Dendritic cell treated with granulocyte-macrophage colony-stimulating factor and Interleukin-4, amounts not matched to agents 40 ng/mL and 50 ng/mL, for 4 days (primary cell): ENCODE measurements around the gene PRSS36.
"Not testable (repeated sequence)": the region's sequence is repeated elsewhere in the genome, so short reads cannot be mapped to it uniquely, and the experiment has no call there.

ENCODE experiments used
- H3K27ac Mint-ChIP-seq: one replicate; pipeline ENCODE4 v1.8.0; 2022; ENCODE audit warnings: mild to moderate bottlenecking, mixed read lengths
- H3K27me3 Mint-ChIP-seq: one replicate; pipeline ENCODE4 v1.8.0; 2022; ENCODE audit warnings: mild to moderate bottlenecking, mixed read lengths
- H3K36me3 Mint-ChIP-seq: one replicate; pipeline ENCODE4 v1.8.0; 2022; ENCODE audit warnings: low read depth, mixed read lengths
- H3K4me1 Mint-ChIP-seq: one replicate; pipeline ENCODE4 v1.8.0; 2022; ENCODE audit warnings: low read depth, mixed read lengths
- H3K4me3 Mint-ChIP-seq: one replicate; pipeline ENCODE4 v1.8.0; 2022; ENCODE audit warnings: mild to moderate bottlenecking, moderate library complexity, mixed read lengths
- H3K9me3 Mint-ChIP-seq: one replicate; pipeline ENCODE4 v1.8.0; 2022; ENCODE audit warnings: mixed read lengths
- intact Hi-C: fragments of 100-400 bp; cut with micrococcal nuclease; formaldehyde crosslinking; loops from one replicate; pipeline ENCODE4 v1.15.0; 2022

PRSS36 gene

GRCh38 chr16:31100876-31101641 lies 48.8 kb downstream of the PRSS36 start:
- H3K27ac Mint-ChIP-seq, H3K27me3 Mint-ChIP-seq, H3K36me3 Mint-ChIP-seq, H3K4me3 Mint-ChIP-seq, H3K9me3 Mint-ChIP-seq, intact Hi-C loops: not testable (repeated sequence)
- peaks cover 11% of the 10 kb centered on the region for H3K4me1 Mint-ChIP-seq

- H3K9me3 Mint-ChIP-seq, result peaks cover 9% of the 10 kb centered on the region
- intact Hi-C loops, result loop anchor here (10.0 kb wide), 2 partner anchors 145 to 345 kb away; partner anchors contain the start of genes SETD1A and ZNF843
- H3K27ac Mint-ChIP-seq, result no peak overlapping the region
- H3K4me1 Mint-ChIP-seq, result peaks cover 14% of the 10 kb centered on the region
- no peaks in the 10 kb centered on the region for H3K27me3 Mint-ChIP-seq
- no peak overlapping the region for H3K4me3 Mint-ChIP-seq
- no peaks in the 10 kb centered on the region for H3K36me3 Mint-ChIP-seq
Measured at GRCh38 chr16:31099860-31100638, 49.8 kb downstream of the PRSS36 start.

- Mint-ChIP-seq H3K4me3 (peak within 1 kb of the TSS; percentile 88), H3K4me1 (peaks cover 37% of the 10 kb centered on the region), H3K9me3 (peaks cover under 1% of the 10 kb centered on the region), H3K27ac (peak within 1 kb of the TSS; percentile 83), H3K27me3 (no peaks in the 10 kb centered on the region), H3K36me3 (peaks cover 36% of the 10 kb centered on the region)
- intact Hi-C loops, result loop anchor here (1.0 to 10.0 kb wide), 5 partner anchors 20 to 350 kb away; partner anchors contain the start of genes HSD3B7, SETD1A, STX4 and ZNF646
Measured at GRCh38 chr16:31094424-31095120, 55.3 kb downstream of the PRSS36 start, which contains the start of gene VKORC1. TSS of gene VKORC1 (minus strand) at chr16:31094797. CDS start at chr16:31094729, 68 bp downstream.

- Mint-ChIP-seq H3K4me3 (peak overlapping the region; percentile 88), H3K36me3 (peaks cover 41% of the 10 kb centered on the region), H3K27ac (peak overlapping the region; percentile 83), H3K9me3 (no peaks in the 10 kb centered on the region), H3K4me1 (peaks cover 37% of the 10 kb centered on the region), H3K27me3 (no peaks in the 10 kb centered on the region)
- intact Hi-C loops, result loop anchor here (2.0 to 10.0 kb wide), 4 partner anchors 19 to 351 kb away; partner anchors contain the start of genes SETD1A, STX4, ZNF646 and ZNF668
Measured at GRCh38 chr16:31094088-31094423, 55.8 kb downstream of the PRSS36 start.

- H3K27ac Mint-ChIP-seq, result no peak overlapping the region
- intact Hi-C loops, result loop anchor here (10.0 kb wide), 2 partner anchors 138 to 352 kb away; partner anchors contain the start of genes SETD1A and ZNF843
Measured at GRCh38 chr16:31093132-31093703, 56.6 kb downstream of the PRSS36 start.

GRCh38 chr16:31092330-31092729 lies 57.5 kb downstream of the PRSS36 start:
- Mint-ChIP-seq H3K4me3 (no peak overlapping the region), H3K27ac (no peak overlapping the region), H3K4me1 (peaks cover 37% of the 10 kb centered on the region), H3K27me3 (no peaks in the 10 kb centered on the region), H3K9me3 (no peaks in the 10 kb centered on the region), H3K36me3 (peaks cover 58% of the 10 kb centered on the region)
- intact Hi-C loops, result loop anchor here (10.0 kb wide), 2 partner anchors 138 to 352 kb away; partner anchors contain the start of genes SETD1A and ZNF843

More at GRCh38 chr16:31093132-31093703, 56.6 kb downstream of the PRSS36 start:
- H3K4me1 Mint-ChIP-seq, result peaks cover 37% of the 10 kb centered on the region
- H3K27me3 Mint-ChIP-seq, result no peaks in the 10 kb centered on the region
- H3K36me3 Mint-ChIP-seq, result peaks cover 49% of the 10 kb centered on the region
- H3K9me3 Mint-ChIP-seq, result no peaks in the 10 kb centered on the region
- peak overlapping the region; percentile 44 for H3K4me3 Mint-ChIP-seq

- Mint-ChIP-seq H3K27ac (no peak overlapping the region), H3K4me3 (no peak overlapping the region), H3K36me3 (peaks cover 75% of the 10 kb centered on the region), H3K9me3 (no peaks in the 10 kb centered on the region), H3K27me3 (no peaks in the 10 kb centered on the region), H3K4me1 (peaks cover 27% of the 10 kb centered on the region)
- intact Hi-C loops, result loop anchor here (10.0 kb wide), 2 partner anchors 136 to 354 kb away; partner anchors contain the start of genes SETD1A and ZNF843
Measured at GRCh38 chr16:31090540-31090939, 59.3 kb downstream of the PRSS36 start.

- no peaks in the 10 kb centered on the region for H3K9me3 Mint-ChIP-seq
- no peaks in the 10 kb centered on the region for H3K27me3 Mint-ChIP-seq
- H3K36me3 Mint-ChIP-seq, result peaks cover 85% of the 10 kb centered on the region
- H3K4me3 Mint-ChIP-seq, result no peak overlapping the region
- H3K4me1 Mint-ChIP-seq, result peaks cover 22% of the 10 kb centered on the region
- H3K27ac Mint-ChIP-seq, result no peak overlapping the region
- intact Hi-C loops, result no loop called here
Measured at GRCh38 chr16:31089199-31089598, 60.7 kb downstream of the PRSS36 start.
